HEK293 (cell line): ENCODE measurements around the gene DDRGK1.

Source experiments
- BCL11B ChIP-seq: fragments of 450-650 bp; formaldehyde crosslinking; IDR thresholded peaks from 2 replicates; pipeline ENCODE4 v1.5.1; 2016; ENCODE audit warnings: low read depth, missing biosample characterization, missing genetic modification characterization
- FEZF1 ChIP-seq: fragments of 450-650 bp; formaldehyde crosslinking; IDR thresholded peaks from 2 replicates; pipeline ENCODE4 v1.5.1; 2016; ENCODE audit warnings: missing biosample characterization, missing genetic modification characterization
- KLF1 ChIP-seq: fragments of 450-650 bp; formaldehyde crosslinking; IDR thresholded peaks from 2 replicates; pipeline ENCODE4 v1.5.1; 2016; ENCODE audit warnings: missing biosample characterization, missing genetic modification characterization
- KLF10 ChIP-seq: fragments of 450-650 bp; IDR thresholded peaks from 2 replicates; pipeline ENCODE4 v1.5.1; 2018; ENCODE audit warnings: missing biosample characterization, mild to moderate bottlenecking, missing genetic modification characterization
- KLF7 ChIP-seq: fragments of 450-650 bp; formaldehyde crosslinking; IDR thresholded peaks from 2 replicates; pipeline ENCODE4 v1.5.1; 2016; ENCODE audit warnings: missing biosample characterization, missing genetic modification characterization, borderline replicate concordance
- SP3 ChIP-seq: fragments of 450-650 bp; formaldehyde crosslinking; IDR thresholded peaks from 2 replicates; pipeline ENCODE4 v1.5.1; 2016; ENCODE audit warnings: missing biosample characterization, missing genetic modification characterization
- YY2 ChIP-seq: fragments of 450-650 bp; formaldehyde crosslinking; IDR thresholded peaks from 2 replicates; pipeline ENCODE4 v1.5.1; 2016; ENCODE audit warnings: missing biosample characterization, missing genetic modification characterization
- ZBTB1 ChIP-seq: fragments of 450-650 bp; formaldehyde crosslinking; IDR thresholded peaks from 2 replicates; pipeline ENCODE4 v1.5.1; 2016; ENCODE audit warnings: missing biosample characterization, missing genetic modification characterization
- ZBTB17 ChIP-seq: fragments of 450-650 bp; formaldehyde crosslinking; IDR thresholded peaks from 2 replicates; pipeline ENCODE4 v1.5.1; 2016; ENCODE audit warnings: missing biosample characterization, missing genetic modification characterization
- ZBTB7A ChIP-seq: fragments of 450-650 bp; formaldehyde crosslinking; IDR thresholded peaks from 2 replicates; pipeline ENCODE4 v1.5.1; 2016; ENCODE audit warnings: low read depth, missing biosample characterization, missing genetic modification characterization
- ZEB2 ChIP-seq: fragments of 450-650 bp; formaldehyde crosslinking; IDR thresholded peaks from 2 replicates; pipeline ENCODE4 v1.5.1; 2016; ENCODE audit warnings: missing biosample characterization, missing genetic modification characterization
- ZFHX2 ChIP-seq: fragments of 450-650 bp; formaldehyde crosslinking; conservative IDR thresholded peaks from 2 replicates; pipeline ENCODE4 v1.5.1; 2016; ENCODE audit warnings: missing biosample characterization, missing genetic modification characterization
- ZNF157 ChIP-seq: fragments of 450-650 bp; formaldehyde crosslinking; IDR thresholded peaks from 2 replicates; pipeline ENCODE4 v1.5.1; 2016; ENCODE audit warnings: missing biosample characterization, missing genetic modification characterization
- ZNF335 ChIP-seq: fragments of 450-650 bp; formaldehyde crosslinking; conservative IDR thresholded peaks from 2 replicates; pipeline ENCODE4 v1.5.1; 2016; ENCODE audit warnings: missing biosample characterization, missing genetic modification characterization
- ZNF560 ChIP-seq: fragments of 450-650 bp; formaldehyde crosslinking; IDR thresholded peaks from 2 replicates; pipeline ENCODE4 v1.5.1; 2017; ENCODE audit warnings: missing biosample characterization, missing genetic modification characterization, borderline replicate concordance
- ZNF596 ChIP-seq: fragments of 450-650 bp; IDR thresholded peaks from 2 replicates; pipeline ENCODE4 v1.5.0; 2018; ENCODE audit warnings: missing biosample characterization, mild to moderate bottlenecking, missing genetic modification characterization, moderate library complexity
- ZNF776 ChIP-seq: fragments of 450-650 bp; formaldehyde crosslinking; IDR thresholded peaks from 2 replicates; pipeline ENCODE4 v1.5.0; 2017; ENCODE audit warnings: missing biosample characterization, missing genetic modification characterization, borderline replicate concordance
- ZNF792 ChIP-seq: fragments of 450-650 bp; formaldehyde crosslinking; IDR thresholded peaks from 2 replicates; pipeline ENCODE4 v1.5.1; 2016; ENCODE audit warnings: missing biosample characterization, missing genetic modification characterization
- TF ChIP-seq, protein P1 (sequence below): fragments of 450-650 bp; formaldehyde crosslinking; IDR thresholded peaks from 2 replicates; pipeline ENCODE4 v1.5.1; 2016; ENCODE audit warnings: missing biosample characterization, missing genetic modification characterization
- TF ChIP-seq, protein P2 (sequence below): fragments of 450-650 bp; formaldehyde crosslinking; IDR thresholded peaks from 2 replicates; pipeline ENCODE4 v1.5.1; 2016; ENCODE audit warnings: missing biosample characterization, missing genetic modification characterization
- TF ChIP-seq, protein P3 (sequence below): fragments of 450-650 bp; formaldehyde crosslinking; IDR thresholded peaks from 2 replicates; pipeline ENCODE4 v1.5.1; 2016; ENCODE audit warnings: missing biosample characterization, missing genetic modification characterization
- TF ChIP-seq, protein P4 (sequence below): fragments of 450-650 bp; formaldehyde crosslinking; IDR thresholded peaks from 2 replicates; pipeline ENCODE4 v1.5.1; 2016; ENCODE audit warnings: missing biosample characterization, missing genetic modification characterization
- TF ChIP-seq, protein P5 (sequence below): fragments of 450-650 bp; formaldehyde crosslinking; IDR thresholded peaks from 2 replicates; pipeline ENCODE4 v1.5.1; 2016; ENCODE audit warnings: missing biosample characterization, missing genetic modification characterization
- TF ChIP-seq, protein P6 (sequence below): fragments of 450-650 bp; formaldehyde crosslinking; IDR thresholded peaks from 2 replicates; pipeline ENCODE4 v1.5.1; 2017; ENCODE audit warnings: missing biosample characterization, missing genetic modification characterization

Gene DDRGK1

DNA sequence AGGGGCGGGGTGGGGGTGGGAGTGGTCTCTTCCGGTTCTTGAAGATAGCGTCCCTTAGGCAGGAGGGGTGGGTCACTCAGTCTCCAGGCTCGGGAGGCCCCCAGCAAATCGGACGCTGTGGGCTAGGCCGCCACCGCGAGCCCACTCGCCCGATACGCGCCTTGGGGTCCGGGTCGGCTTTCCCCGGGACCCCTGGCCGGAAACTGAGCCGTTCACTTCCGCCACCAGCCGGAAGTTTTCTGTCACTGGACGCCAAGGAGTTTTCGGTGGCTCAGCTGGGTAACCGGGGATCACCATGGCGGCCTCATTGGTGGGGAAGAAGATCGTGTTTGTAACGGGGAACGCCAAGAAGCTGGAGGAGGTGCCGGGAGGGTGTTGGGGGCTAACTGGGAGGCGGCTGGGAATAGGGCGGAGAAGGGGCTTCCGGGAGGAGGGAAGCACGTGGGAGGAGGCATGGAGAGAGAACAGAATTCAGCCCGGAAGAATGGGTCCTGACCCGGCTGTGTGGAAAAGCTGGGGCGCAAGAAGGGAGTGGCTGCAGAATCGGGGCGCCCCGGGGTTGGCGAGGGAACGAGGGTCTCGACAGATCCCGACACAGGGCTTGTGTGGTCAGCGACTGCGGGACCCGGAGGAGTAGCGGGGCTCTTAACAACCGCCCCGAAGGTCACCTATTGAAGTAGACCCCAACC, 4.9 kb upstream of the DDRGK1 start, which contains the start of gene ITPA (continued):
- TF ChIP-seq ZBTB7A (tag by site-specific recombination) = peak; percentile 89; the same call in 1 of the 2 replicates
- 0 out of 2 replicates have a peak, but pooled peaks have one; percentile 40 for TF ChIP-seq KLF10 (tag by site-specific recombination)
- TF ChIP-seq BCL11B (tag by site-specific recombination) = no peak
- TF ChIP-seq ZBTB1 (tag by site-specific recombination) = no peak
- no peak for TF ChIP-seq ZNF157 (tag by site-specific recombination)
- no peak for TF ChIP-seq ZNF560 (tag by site-specific recombination)
- TF ChIP-seq, protein P1, sequence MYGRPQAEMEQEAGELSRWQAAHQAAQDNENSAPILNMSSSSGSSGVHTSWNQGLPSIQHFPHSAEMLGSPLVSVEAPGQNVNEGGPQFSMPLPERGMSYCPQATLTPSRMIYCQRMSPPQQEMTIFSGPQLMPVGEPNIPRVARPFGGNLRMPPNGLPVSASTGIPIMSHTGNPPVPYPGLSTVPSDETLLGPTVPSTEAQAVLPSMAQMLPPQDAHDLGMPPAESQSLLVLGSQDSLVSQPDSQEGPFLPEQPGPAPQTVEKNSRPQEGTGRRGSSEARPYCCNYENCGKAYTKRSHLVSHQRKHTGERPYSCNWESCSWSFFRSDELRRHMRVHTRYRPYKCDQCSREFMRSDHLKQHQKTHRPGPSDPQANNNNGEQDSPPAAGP (tag by site-specific recombination) = peak; percentile 72; the same call in 1 of the 2 replicates
- no peak for TF ChIP-seq ZNF776 (tag by site-specific recombination)
- peak; percentile 68; the same call in 1 of the 2 replicates for TF ChIP-seq YY2 (tag by site-specific recombination)
- peak; percentile 64 for TF ChIP-seq KLF1
- TF ChIP-seq ZNF335 = peak; percentile 96
- TF ChIP-seq, protein P2, sequence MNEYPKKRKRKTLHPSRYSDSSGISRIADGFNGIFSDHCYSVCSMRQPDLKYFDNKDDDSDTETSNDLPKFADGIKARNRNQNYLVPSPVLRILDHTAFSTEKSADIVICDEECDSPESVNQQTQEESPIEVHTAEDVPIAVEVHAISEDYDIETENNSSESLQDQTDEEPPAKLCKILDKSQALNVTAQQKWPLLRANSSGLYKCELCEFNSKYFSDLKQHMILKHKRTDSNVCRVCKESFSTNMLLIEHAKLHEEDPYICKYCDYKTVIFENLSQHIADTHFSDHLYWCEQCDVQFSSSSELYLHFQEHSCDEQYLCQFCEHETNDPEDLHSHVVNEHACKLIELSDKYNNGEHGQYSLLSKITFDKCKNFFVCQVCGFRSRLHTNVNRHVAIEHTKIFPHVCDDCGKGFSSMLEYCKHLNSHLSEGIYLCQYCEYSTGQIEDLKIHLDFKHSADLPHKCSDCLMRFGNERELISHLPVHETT (tag by site-specific recombination) = no peak
- TF ChIP-seq, protein P3, sequence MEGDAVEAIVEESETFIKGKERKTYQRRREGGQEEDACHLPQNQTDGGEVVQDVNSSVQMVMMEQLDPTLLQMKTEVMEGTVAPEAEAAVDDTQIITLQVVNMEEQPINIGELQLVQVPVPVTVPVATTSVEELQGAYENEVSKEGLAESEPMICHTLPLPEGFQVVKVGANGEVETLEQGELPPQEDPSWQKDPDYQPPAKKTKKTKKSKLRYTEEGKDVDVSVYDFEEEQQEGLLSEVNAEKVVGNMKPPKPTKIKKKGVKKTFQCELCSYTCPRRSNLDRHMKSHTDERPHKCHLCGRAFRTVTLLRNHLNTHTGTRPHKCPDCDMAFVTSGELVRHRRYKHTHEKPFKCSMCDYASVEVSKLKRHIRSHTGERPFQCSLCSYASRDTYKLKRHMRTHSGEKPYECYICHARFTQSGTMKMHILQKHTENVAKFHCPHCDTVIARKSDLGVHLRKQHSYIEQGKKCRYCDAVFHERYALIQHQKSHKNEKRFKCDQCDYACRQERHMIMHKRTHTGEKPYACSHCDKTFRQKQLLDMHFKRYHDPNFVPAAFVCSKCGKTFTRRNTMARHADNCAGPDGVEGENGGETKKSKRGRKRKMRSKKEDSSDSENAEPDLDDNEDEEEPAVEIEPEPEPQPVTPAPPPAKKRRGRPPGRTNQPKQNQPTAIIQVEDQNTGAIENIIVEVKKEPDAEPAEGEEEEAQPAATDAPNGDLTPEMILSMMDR (tag by site-specific recombination) = no peak
- TF ChIP-seq, protein P4, sequence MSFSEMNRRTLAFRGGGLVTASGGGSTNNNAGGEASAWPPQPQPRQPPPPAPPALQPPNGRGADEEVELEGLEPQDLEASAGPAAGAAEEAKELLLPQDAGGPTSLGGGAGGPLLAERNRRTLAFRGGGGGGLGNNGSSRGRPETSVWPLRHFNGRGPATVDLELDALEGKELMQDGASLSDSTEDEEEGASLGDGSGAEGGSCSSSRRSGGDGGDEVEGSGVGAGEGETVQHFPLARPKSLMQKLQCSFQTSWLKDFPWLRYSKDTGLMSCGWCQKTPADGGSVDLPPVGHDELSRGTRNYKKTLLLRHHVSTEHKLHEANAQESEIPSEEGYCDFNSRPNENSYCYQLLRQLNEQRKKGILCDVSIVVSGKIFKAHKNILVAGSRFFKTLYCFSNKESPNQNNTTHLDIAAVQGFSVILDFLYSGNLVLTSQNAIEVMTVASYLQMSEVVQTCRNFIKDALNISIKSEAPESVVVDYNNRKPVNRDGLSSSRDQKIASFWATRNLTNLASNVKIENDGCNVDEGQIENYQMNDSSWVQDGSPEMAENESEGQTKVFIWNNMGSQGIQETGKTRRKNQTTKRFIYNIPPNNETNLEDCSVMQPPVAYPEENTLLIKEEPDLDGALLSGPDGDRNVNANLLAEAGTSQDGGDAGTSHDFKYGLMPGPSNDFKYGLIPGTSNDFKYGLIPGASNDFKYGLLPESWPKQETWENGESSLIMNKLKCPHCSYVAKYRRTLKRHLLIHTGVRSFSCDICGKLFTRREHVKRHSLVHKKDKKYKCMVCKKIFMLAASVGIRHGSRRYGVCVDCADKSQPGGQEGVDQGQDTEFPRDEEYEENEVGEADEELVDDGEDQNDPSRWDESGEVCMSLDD (tag by site-specific recombination) = peak; percentile 71
- no peak for TF ChIP-seq ZNF792 (tag by site-specific recombination)
- TF ChIP-seq ZBTB17 = peak; percentile 57; the same call in 1 of the 2 replicates
- TF ChIP-seq, protein P5, sequence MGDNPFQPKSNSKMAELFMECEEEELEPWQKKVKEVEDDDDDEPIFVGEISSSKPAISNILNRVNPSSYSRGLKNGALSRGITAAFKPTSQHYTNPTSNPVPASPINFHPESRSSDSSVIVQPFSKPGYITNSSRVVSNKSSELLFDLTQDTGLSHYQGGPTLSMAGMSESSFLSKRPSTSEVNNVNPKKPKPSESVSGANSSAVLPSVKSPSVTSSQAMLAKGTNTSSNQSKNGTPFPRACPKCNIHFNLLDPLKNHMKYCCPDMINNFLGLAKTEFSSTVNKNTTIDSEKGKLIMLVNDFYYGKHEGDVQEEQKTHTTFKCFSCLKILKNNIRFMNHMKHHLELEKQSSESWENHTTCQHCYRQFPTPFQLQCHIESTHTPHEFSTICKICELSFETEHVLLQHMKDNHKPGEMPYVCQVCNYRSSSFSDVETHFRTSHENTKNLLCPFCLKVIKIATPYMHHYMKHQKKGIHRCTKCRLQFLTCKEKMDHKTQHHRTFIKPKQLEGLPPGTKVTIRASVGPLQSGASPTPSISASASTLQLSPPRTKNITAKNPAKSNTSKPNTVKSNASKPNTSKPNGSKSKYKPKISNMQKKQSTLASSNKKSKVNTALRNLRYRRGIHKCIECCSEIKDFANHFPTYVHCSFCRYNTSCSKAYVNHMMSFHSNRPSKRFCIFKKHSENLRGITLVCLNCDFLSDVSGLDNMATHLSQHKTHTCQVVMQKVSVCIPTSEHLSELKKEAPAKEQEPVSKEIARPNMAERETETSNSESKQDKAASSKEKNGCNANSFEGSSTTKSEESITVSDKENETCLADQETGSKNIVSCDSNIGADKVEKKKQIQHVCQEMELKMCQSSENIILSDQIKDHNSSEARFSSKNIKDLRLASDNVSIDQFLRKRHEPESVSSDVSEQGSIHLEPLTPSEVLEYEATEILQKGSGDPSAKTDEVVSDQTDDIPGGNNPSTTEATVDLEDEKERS (tag by site-specific recombination) = no peak
- TF ChIP-seq KLF7 (tag by site-specific recombination) = peak; percentile 40; the same call in 1 of the 2 replicates
- TF ChIP-seq ZFHX2 (tag by site-specific recombination) = peak; percentile 68
- TF ChIP-seq FEZF1 (tag by site-specific recombination) = no peak
- no peak for TF ChIP-seq ZNF596 (tag by site-specific recombination)
- peak; percentile 76 for TF ChIP-seq SP3 (tag by site-specific recombination)
- TF ChIP-seq ZEB2 (tag by site-specific recombination) = peak; percentile 67; the same call in 1 of the 2 replicates
- TF ChIP-seq, protein P6, sequence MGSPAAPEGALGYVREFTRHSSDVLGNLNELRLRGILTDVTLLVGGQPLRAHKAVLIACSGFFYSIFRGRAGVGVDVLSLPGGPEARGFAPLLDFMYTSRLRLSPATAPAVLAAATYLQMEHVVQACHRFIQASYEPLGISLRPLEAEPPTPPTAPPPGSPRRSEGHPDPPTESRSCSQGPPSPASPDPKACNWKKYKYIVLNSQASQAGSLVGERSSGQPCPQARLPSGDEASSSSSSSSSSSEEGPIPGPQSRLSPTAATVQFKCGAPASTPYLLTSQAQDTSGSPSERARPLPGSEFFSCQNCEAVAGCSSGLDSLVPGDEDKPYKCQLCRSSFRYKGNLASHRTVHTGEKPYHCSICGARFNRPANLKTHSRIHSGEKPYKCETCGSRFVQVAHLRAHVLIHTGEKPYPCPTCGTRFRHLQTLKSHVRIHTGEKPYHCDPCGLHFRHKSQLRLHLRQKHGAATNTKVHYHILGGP (tag by site-specific recombination) = no peak
